ENCODE data around the gene MTOR.

The MTOR gene

DNA sequence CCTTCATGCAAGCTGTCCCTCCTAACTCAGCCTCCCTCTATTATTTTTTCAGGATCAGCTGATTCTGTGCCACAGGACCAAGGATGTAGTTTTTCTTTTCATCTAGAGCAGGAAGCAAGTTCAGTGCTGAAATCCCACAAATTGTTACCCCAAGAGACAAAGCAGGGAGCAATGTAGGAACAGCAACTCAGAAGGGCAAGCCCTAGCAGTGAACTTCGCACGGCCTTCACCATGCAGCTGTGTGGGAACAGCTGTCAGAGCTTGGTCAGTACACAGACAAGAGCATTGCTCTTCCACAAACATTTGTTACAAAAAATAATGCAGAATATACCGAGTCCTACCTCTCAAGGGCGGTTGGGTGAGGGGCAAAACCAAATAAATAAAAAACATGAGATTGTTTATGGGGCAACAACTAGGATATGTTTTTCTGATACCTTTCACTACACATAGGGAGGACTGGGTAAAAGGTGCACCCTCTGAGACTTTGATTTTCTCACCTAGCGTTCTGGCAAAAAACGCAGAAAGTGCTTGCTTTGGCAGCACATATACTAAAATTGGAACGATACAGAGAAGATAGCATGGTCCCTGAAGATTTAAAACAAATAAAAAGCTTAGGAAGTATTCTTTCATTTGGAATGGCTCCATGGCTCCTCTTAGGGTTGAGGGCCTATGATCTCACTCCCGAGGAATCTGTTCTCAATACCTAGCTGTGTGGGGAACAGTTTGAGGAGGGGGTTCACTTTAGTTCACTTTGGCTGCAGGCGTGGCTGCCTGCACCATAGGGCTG is 110.3 kb downstream of the MTOR start:
- H3K4me3 ChIP-seq (ENCODE audit: low read length), result no peak overlapping the region
- H3K36me3 ChIP-seq (ENCODE audit: control insufficient read depth, insufficient read depth, low read length), result peaks cover 8% of the 10 kb centered on the region
- peaks cover 2% of the 10 kb centered on the region; the same call in 1 of the 2 replicates for H3K4me1 ChIP-seq (ENCODE audit: control insufficient read depth, insufficient read depth, low read length)
- no peak overlapping the region for H3K27ac ChIP-seq (ENCODE audit: low read length)
- H3K9me3 ChIP-seq (ENCODE audit: control insufficient read depth, insufficient read depth, low read length), result no peaks in the 10 kb centered on the region
- H3K27me3 ChIP-seq (ENCODE audit: control insufficient read depth, insufficient read depth, low read length), result no peaks in the 10 kb centered on the region
- no peak for DNase-seq (ENCODE audit: low read depth, low spot score)
- no CpG with 5 or more reads among the region's 9 CpGs for WGBS (ENCODE audit: insufficient coverage, insufficient read length)

DNA sequence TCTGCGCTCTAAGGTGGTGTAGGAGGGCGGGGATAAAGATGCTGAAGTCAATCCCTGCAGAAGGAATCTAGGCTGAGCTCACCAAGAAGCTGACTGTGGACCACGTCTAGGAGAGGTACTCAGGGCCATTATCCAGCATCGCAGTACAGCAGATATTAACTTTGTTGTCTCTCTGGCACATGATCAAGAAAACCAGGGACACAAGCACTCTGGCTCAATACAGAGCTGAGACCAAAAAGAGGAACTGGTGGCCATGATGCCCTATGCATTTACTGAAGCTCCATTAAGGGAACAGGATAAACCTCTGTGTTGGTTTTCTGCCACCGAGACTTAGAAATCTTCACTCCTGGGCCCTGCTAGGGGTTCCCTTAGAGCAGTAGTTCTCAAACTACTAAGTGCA is 111.2 kb downstream of the MTOR start:
- Histone ChIP-seq H3K4me3 (ENCODE audit: low read length) (no peak overlapping the region), H3K36me3 (ENCODE audit: control insufficient read depth, insufficient read depth, low read length) (peaks cover 7% of the 10 kb centered on the region; the same call in 1 of the 2 replicates), H3K27me3 (ENCODE audit: control insufficient read depth, insufficient read depth, low read length) (no peaks in the 10 kb centered on the region), H3K4me1 (ENCODE audit: control insufficient read depth, insufficient read depth, low read length) (peaks cover 2% of the 10 kb centered on the region), H3K9me3 (ENCODE audit: control insufficient read depth, insufficient read depth, low read length) (no peaks in the 10 kb centered on the region), H3K27ac (ENCODE audit: low read length) (no peak overlapping the region)
- no CpG with 5 or more reads among the region's 5 CpGs for WGBS (ENCODE audit: insufficient coverage, insufficient read length)
- no peak for DNase-seq (ENCODE audit: low read depth, low spot score)

DNA sequence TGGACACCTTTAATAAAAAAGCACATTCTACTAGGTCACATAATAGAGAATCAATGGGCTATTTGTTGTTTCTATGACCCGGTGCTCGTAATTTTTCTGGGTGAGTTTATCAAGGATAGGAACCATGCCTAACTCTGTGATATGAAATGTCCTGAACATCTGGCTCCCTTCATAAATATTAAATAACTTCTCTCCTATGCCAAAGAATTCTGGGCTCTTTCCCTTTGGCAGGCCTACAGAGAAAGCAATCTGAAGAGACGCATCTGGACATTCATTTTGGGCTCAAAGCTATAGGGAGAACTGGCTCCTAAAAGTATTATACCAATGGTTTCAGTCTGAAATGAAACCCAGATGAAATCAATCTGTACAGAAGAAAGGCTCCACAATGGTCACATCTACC is 112.0 kb downstream of the MTOR start:
- no peaks in the 10 kb centered on the region for H3K9me3 ChIP-seq (ENCODE audit: control insufficient read depth, insufficient read depth, low read length)
- H3K4me1 ChIP-seq (ENCODE audit: control insufficient read depth, insufficient read depth, low read length), result peaks cover 2% of the 10 kb centered on the region
- no peak overlapping the region for H3K27ac ChIP-seq (ENCODE audit: low read length)
- DNase-seq (ENCODE audit: low read depth, low spot score), result no peak
- WGBS (ENCODE audit: insufficient coverage, insufficient read length), result no CpG with 5 or more reads among the region's 3 CpGs
- H3K36me3 ChIP-seq (ENCODE audit: control insufficient read depth, insufficient read depth, low read length), result peaks cover 7% of the 10 kb centered on the region; the same call in 1 of the 2 replicates
- no peaks in the 10 kb centered on the region for H3K27me3 ChIP-seq (ENCODE audit: control insufficient read depth, insufficient read depth, low read length)
- no peak overlapping the region for H3K4me3 ChIP-seq (ENCODE audit: low read length)

- no CpG with 5 or more reads among the region's 4 CpGs for WGBS (ENCODE audit: insufficient coverage, insufficient read length)
- Histone ChIP-seq H3K4me1 (ENCODE audit: control insufficient read depth, insufficient read depth, low read length) (no peaks in the 10 kb centered on the region; the same call in 1 of the 2 replicates), H3K9me3 (ENCODE audit: control insufficient read depth, insufficient read depth, low read length) (no peaks in the 10 kb centered on the region), H3K27ac (ENCODE audit: low read length) (no peak overlapping the region), H3K4me3 (ENCODE audit: low read length) (no peak overlapping the region), H3K36me3 (ENCODE audit: control insufficient read depth, insufficient read depth, low read length) (peaks cover 7% of the 10 kb centered on the region; the same call in 1 of the 2 replicates), H3K27me3 (ENCODE audit: control insufficient read depth, insufficient read depth, low read length) (no peaks in the 10 kb centered on the region)
- DNase-seq (ENCODE audit: low read depth, low spot score), result no peak
Observed at GRCh38 chr1:11147197-11147770, 115.1 kb downstream of the MTOR start.

- WGBS (ENCODE audit: insufficient coverage, insufficient read length), result no CpG with 5 or more reads among the region's 6 CpGs
- no peak overlapping the region for H3K27ac ChIP-seq (ENCODE audit: low read length)
- H3K4me3 ChIP-seq (ENCODE audit: low read length), result no peak overlapping the region
- no peaks in the 10 kb centered on the region for H3K9me3 ChIP-seq (ENCODE audit: control insufficient read depth, insufficient read depth, low read length)
- H3K4me1 ChIP-seq (ENCODE audit: control insufficient read depth, insufficient read depth, low read length), result no peaks in the 10 kb centered on the region; the same call in 1 of the 2 replicates
- no peaks in the 10 kb centered on the region for H3K27me3 ChIP-seq (ENCODE audit: control insufficient read depth, insufficient read depth, low read length)
- DNase-seq (ENCODE audit: low read depth, low spot score), result no peak
- peaks cover 7% of the 10 kb centered on the region; the same call in 1 of the 2 replicates for H3K36me3 ChIP-seq (ENCODE audit: control insufficient read depth, insufficient read depth, low read length)
Observed at GRCh38 chr1:11145741-11146140, 116.6 kb downstream of the MTOR start.

DNA sequence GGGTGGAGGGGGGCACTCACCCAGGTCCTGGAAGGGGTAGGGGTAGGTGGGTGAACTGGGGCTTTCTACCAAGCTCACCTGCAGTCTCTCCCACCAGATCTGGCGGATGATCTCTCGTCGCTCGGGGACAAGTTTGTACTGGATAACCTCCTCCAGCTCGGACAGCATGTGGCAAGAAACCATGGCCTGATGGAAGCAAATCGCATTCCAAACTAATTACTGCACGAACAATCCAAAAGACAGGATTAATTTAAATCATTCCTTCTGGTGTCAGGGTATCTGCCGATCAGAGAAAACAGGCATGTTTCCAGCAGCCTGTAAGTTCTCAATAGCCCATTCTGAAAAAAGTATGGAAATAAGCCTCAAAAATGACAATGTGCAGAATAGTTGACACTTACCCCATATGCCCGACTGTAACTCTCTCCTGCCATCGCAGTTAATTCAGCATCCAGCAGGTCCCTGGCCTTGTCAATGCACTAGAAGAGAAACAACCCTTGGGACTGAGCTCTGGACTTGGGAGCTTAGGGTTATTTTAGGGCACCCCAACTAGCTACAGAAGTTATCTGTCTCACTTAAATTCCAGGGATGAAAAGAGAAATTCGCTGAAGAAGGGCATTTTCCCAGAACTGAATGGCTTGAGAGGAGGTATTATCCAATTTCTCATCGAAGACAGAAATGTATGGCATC is 117.6 kb downstream of the MTOR start:
- H3K4me3 ChIP-seq (ENCODE audit: low read length), result no peak overlapping the region
- WGBS (ENCODE audit: insufficient coverage, insufficient read length), result no CpG with 5 or more reads among the region's 12 CpGs
- H3K36me3 ChIP-seq (ENCODE audit: control insufficient read depth, insufficient read depth, low read length), result peaks cover 6% of the 10 kb centered on the region; the same call in 1 of the 2 replicates
- DNase-seq (ENCODE audit: low read depth, low spot score), result no peak
- no peaks in the 10 kb centered on the region; the same call in 1 of the 2 replicates for H3K4me1 ChIP-seq (ENCODE audit: control insufficient read depth, insufficient read depth, low read length)
- no peaks in the 10 kb centered on the region for H3K9me3 ChIP-seq (ENCODE audit: control insufficient read depth, insufficient read depth, low read length)
- no peak overlapping the region for H3K27ac ChIP-seq (ENCODE audit: low read length)
- no peaks in the 10 kb centered on the region for H3K27me3 ChIP-seq (ENCODE audit: control insufficient read depth, insufficient read depth, low read length)

DNA sequence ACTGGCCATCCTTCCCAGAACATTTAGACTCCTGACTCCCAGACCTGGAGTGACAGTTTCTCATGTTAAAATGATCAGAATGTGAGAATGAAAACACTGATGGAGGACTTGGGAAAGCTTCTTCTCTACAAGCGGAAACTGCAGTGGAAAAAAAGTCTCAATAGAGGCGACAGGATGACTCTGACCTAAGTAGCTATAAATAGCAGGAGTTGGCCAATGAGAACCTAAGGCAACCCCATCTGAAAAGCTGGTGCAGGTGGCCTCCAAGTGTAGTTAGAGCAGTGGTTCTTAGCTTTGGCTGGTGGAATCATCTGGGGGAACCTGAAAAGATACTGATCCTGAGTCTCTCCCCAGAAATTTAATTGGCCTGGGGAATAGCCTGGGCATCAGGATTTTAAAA is 118.4 kb downstream of the MTOR start:
- H3K27ac ChIP-seq (ENCODE audit: low read length), result no peak overlapping the region
- no CpG with 5 or more reads among the region's 2 CpGs for WGBS (ENCODE audit: insufficient coverage, insufficient read length)
- DNase-seq (ENCODE audit: low read depth, low spot score), result no peak
- H3K9me3 ChIP-seq (ENCODE audit: control insufficient read depth, insufficient read depth, low read length), result no peaks in the 10 kb centered on the region
- peaks cover 9% of the 10 kb centered on the region; the same call in 1 of the 2 replicates for H3K36me3 ChIP-seq (ENCODE audit: control insufficient read depth, insufficient read depth, low read length)
- no peaks in the 10 kb centered on the region; the same call in 1 of the 2 replicates for H3K4me1 ChIP-seq (ENCODE audit: control insufficient read depth, insufficient read depth, low read length)
- no peaks in the 10 kb centered on the region for H3K27me3 ChIP-seq (ENCODE audit: control insufficient read depth, insufficient read depth, low read length)
- H3K4me3 ChIP-seq (ENCODE audit: low read length), result no peak overlapping the region

DNA sequence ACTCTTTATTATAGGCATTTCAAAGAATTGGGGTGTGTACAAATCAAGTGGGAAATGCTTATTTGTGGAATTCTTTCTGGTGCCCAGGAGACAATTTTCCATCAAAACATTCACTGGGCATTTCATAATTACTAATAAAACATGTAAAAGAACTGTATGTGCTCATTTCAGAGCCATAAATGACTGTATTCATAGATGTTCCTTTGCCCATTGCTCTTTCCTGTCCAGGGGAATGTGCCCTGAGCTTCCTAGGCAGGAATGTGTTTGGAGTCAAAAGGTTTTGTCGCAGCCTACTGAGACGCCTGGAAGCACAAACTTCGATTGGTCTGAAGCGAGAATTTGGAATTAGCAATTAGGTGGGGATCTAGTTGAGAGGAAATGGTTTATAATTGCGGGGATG is 119.0 kb downstream of the MTOR start:
- H3K9me3 ChIP-seq (ENCODE audit: control insufficient read depth, insufficient read depth, low read length), result no peaks in the 10 kb centered on the region
- H3K27me3 ChIP-seq (ENCODE audit: control insufficient read depth, insufficient read depth, low read length), result no peaks in the 10 kb centered on the region
- H3K4me1 ChIP-seq (ENCODE audit: control insufficient read depth, insufficient read depth, low read length), result no peaks in the 10 kb centered on the region; the same call in 1 of the 2 replicates
- H3K36me3 ChIP-seq (ENCODE audit: control insufficient read depth, insufficient read depth, low read length), result peaks cover 12% of the 10 kb centered on the region; the same call in 1 of the 2 replicates
- 100% methylated on average over 2 of the region's 5 CpGs for WGBS (ENCODE audit: insufficient coverage, insufficient read length)
- no peak for DNase-seq (ENCODE audit: low read depth, low spot score)
- no peak overlapping the region for H3K27ac ChIP-seq (ENCODE audit: low read length)
- H3K4me3 ChIP-seq (ENCODE audit: low read length), result no peak overlapping the region

GRCh38 chr1:11142618-11143391 is 119.5 kb downstream of the MTOR start:
- Histone ChIP-seq H3K27ac (ENCODE audit: low read length) (no peak overlapping the region), H3K36me3 (ENCODE audit: control insufficient read depth, insufficient read depth, low read length) (peaks cover 17% of the 10 kb centered on the region; the same call in 1 of the 2 replicates), H3K4me1 (ENCODE audit: control insufficient read depth, insufficient read depth, low read length) (no peaks in the 10 kb centered on the region; the same call in 1 of the 2 replicates), H3K4me3 (ENCODE audit: low read length) (no peak overlapping the region), H3K27me3 (ENCODE audit: control insufficient read depth, insufficient read depth, low read length) (no peaks in the 10 kb centered on the region), H3K9me3 (ENCODE audit: control insufficient read depth, insufficient read depth, low read length) (no peaks in the 10 kb centered on the region)
- no CpG with 5 or more reads among the region's 4 CpGs for WGBS (ENCODE audit: insufficient coverage, insufficient read length)
- DNase-seq (ENCODE audit: low read depth, low spot score), result no peak

- Histone ChIP-seq H3K36me3 (ENCODE audit: control insufficient read depth, insufficient read depth, low read length) (peaks cover 17% of the 10 kb centered on the region; the same call in 1 of the 2 replicates), H3K4me3 (ENCODE audit: low read length) (no peak overlapping the region), H3K27ac (ENCODE audit: low read length) (no peak overlapping the region), H3K9me3 (ENCODE audit: control insufficient read depth, insufficient read depth, low read length) (no peaks in the 10 kb centered on the region), H3K27me3 (ENCODE audit: control insufficient read depth, insufficient read depth, low read length) (no peaks in the 10 kb centered on the region), H3K4me1 (ENCODE audit: control insufficient read depth, insufficient read depth, low read length) (no peaks in the 10 kb centered on the region)
- no peak for DNase-seq (ENCODE audit: low read depth, low spot score)
- WGBS (ENCODE audit: insufficient coverage, insufficient read length), result no CpG with 5 or more reads among the region's 3 CpGs
Observed at GRCh38 chr1:11138952-11139351, 123.4 kb downstream of the MTOR start.

All from iPS DF 6.9 (cell line).